ENCODE data around the gene ERBB2.
"Not testable (repeated sequence)": the region's sequence is repeated elsewhere in the genome, so short reads cannot be mapped to it uniquely, and the experiment has no call there.

The ERBB2 gene

GRCh38 chr17:39745335-39746144 lies 45.7 kb downstream of the ERBB2 start:
- DNase-seq (ENCODE audit: low spot score) = no peak

GRCh38 chr17:39746145-39746461 lies 46.2 kb downstream of the ERBB2 start:
- DNase-seq (ENCODE audit: low spot score) = no peak

- DNase-seq (ENCODE audit: low spot score) = no peak
Measured at GRCh38 chr17:39747745-39748144, 47.9 kb downstream of the ERBB2 start.

DNA sequence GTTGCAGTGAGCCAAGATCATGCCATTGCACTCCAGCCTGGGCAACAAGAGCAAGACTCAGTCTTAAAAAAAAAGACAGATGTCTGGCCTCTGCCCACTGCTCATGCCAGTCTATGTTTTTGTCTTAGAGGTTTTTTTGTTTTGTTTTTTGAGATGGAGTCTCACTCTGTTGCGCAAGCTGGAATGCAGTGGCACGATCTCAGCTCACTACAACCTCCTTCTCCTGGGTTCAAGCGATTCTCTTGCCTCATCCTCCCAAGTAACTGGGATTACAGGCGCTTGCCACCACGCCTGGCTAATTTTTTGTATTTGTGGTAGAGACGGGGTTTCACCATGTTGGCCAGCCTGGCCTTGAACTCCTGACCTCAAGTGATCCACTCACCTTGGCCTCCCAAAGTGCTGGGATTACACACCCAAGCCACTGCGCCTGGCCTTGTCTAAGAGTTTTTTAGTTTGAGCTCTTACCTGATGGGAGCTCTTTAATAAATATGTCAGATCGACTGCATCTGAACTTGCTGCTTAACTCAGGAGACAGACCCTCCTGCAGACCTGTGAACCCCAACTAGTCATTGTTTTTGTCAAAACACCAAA lies 48.7 kb downstream of the ERBB2 start:
- not testable (repeated sequence) for DNase-seq (ENCODE audit: low spot score)

GRCh38 chr17:39750131-39751015 lies 50.5 kb downstream of the ERBB2 start:
- DNase-seq (ENCODE audit: low spot score) = no peak

- DNase-seq (ENCODE audit: low spot score) = no peak
Measured at GRCh38 chr17:39751016-39751543, 51.2 kb downstream of the ERBB2 start.

DNA sequence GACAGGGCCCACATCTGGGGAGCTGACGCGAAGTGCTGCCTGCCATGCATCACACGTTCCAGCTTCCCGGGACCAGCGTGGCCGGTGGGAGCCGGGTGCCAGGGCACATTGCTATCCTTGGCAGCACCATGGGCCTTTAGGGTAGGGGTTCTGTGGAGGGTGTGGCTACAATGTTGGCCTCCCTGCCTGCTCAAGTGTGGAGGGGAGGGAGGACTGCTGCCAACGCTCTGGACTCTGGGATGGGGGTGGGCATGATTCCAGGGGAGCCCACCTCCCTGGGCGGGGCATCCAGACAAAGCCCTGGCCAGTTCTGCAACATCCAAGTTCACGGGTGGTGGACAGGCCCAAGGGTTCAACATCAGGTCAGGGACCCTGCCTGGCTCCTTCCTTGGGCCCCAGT lies 51.8 kb downstream of the ERBB2 start:
- no peak for DNase-seq (ENCODE audit: low spot score)

DNA sequence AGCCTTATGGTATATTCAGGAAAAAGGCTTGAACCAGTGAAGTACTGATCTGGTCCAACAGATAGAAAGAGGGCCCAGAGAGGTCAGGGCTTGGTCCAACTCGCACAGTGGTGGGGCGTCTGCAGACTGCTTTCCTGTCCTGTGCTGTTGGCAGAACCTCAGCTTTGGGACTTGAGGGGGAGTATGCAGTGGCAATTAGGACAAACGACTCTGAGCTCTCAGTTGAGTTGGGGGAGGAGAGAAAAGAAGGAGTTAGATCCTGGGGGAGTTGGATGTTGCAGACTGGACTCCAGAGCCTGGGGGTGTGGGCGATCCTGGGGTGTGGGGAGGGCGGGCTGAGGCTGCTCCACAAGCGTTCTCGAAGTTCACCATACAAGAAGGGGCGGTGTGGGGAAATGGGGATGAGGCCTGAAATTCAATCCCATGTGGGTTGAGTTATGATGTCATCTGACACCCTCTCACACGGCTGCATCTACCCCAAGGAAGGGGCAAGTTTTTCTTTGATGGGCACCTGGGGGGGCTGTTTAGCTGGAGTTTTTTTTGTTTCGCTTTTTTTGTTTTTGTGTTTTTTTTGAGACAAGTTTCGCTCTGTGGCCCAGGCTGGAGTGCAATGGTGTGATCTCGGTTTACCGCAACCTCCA lies 52.5 kb downstream of the ERBB2 start:
- no peak for DNase-seq (ENCODE audit: low spot score)

DNA sequence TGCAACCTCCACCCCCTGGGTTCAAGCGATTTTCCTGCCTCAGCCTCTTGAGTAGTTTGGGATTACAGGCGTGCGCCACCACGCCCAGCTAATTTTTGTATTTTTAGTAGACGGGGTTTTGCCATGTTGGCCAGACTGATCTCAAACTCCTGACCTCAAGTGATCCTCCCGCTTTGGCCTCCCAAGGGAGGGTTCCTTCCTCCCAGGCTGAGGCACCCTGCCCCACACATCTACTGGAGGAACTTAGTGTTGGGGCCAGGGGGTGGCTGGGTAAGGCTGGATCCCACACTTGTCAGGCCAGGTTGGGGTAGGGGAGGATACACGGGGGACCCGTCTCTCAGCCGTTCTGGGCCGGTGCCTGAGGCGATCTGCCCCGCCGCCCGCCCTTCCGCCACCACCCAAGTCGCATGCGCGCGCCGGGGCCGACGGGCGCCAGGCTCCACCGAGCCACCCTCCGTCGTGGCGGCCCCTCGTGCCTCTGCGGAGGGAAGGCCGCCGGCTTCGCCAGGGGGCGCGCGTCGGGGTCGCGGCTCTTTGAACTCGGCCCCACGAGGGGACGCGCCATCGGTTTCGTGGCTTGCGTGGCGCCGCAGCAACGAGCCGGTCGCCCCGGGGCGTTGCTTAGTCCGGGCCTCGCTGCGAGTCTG lies 53.8 kb downstream of the ERBB2 start:
- DNase-seq (ENCODE audit: low spot score) = peak; percentile 80

- DNase-seq (ENCODE audit: low spot score) = peak; percentile 98
Measured at GRCh38 chr17:39754161-39754957, 54.5 kb downstream of the ERBB2 start.

GRCh38 chr17:39754958-39755553 lies 55.2 kb downstream of the ERBB2 start:
- no peak for DNase-seq (ENCODE audit: low spot score)

GRCh38 chr17:39755554-39756379 lies 55.9 kb downstream of the ERBB2 start:
- peak; percentile 96 for DNase-seq (ENCODE audit: low spot score)

- DNase-seq (ENCODE audit: low spot score) = no peak
Measured at GRCh38 chr17:39756380-39757079, 56.7 kb downstream of the ERBB2 start.

- DNase-seq (ENCODE audit: low spot score) = peak; percentile 52
Measured at GRCh38 chr17:39757176-39757662, 57.4 kb downstream of the ERBB2 start.

DNA sequence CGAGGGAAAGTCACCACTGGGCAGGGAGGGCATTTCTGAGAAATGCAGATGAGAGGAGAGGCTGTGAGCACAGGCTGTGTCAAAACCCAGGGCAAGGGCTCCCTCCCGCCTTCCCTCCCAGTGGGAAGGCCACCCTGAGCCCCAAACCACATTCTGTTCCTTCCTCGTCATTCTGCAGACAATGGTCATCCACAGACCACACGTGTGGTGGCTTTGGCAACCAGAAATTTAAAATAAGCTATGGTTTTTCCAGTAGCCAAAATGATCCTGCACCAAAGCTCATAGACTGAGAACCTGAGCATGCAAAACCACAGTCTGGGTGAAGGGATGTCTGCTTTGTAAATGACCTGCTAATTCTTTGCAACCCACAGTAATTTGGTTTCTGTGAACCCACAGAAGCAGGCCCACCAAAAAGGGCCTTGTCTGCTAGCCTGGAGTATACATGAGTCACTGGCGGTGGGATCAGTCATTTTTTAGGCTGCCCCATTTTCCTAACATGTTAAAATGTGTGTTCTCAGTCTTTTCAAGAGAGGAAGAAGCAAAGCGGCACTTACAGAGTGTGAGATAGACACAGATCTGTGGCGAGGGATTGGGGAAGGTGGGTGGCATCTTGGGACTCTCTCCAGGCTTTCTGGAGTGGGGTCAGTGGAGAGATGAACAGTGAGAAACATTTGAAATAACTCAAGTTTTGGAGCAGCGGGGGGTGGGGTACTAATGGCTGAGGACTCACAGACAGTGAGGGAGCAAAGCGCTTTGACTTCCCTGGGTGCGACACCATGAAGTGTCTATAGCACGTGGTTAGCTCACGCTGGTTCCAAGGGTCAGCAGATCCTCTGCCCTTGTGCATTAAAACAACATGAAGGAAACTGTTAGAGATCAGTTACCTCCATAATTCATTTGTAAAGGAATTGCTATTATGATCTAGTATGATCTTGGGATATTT lies 58.3 kb downstream of the ERBB2 start:
- DNase-seq (ENCODE audit: low spot score) = peak; percentile 68

DNA sequence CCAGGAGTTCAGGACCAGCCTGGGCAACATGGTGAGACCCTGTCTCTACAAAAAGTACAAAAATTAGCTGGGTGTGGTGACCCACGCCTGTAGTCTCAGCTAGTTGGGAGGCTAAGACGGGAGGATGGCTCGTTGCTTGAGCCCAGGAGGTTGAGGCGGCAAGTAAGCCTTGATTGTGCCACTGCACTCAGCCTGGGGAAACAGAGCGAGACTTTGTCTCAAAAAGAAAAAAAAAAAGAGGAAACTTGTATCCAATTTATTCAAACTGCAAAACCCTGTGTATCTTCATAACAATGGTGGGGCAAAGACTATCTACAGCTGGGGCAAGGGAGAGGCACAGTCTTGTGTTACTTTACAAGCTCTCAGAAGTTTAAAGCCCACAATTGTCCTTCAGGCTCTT lies 59.3 kb downstream of the ERBB2 start:
- DNase-seq (ENCODE audit: low spot score) = peak; percentile 51

GRCh38 chr17:39761861-39762496 lies 62.1 kb downstream of the ERBB2 start:
- no peak for DNase-seq (ENCODE audit: low spot score)
